Adrenal gland (tissue), 5 donors: ENCODE data around the gene TMEM72.

Source experiments
- POLR2A ChIP-seq, 2 donors: fragments of 450-650 bp; IDR thresholded peaks; one replicate each; pipeline ENCODE4 v1.6.1; 2017; ENCODE audit warnings: antibody characterized with exemption in 2 of 2, mild to moderate bottlenecking in 2 of 2, moderate library complexity in 1 of 2
- TF ChIP-seq, protein P1 (sequence below), 6 experiments: fragments of 450-650 bp in 4 of 6; fragments of 200-600 bp in 2 of 6; sonication (generic) in 1 of 6; IDR thresholded peaks; 1 replicate in 5 of 6; 2 replicates in 1 of 6; pipeline versions ENCODE4 v1.5.1 to v1.8.0; 2016 to 2021; ENCODE audit warnings: antibody characterized with exemption in 6 of 6, mild to moderate bottlenecking in 2 of 6, moderate library complexity in 1 of 6
- donor health status: DM: no; HTN: no; CAD: no.

DNA sequence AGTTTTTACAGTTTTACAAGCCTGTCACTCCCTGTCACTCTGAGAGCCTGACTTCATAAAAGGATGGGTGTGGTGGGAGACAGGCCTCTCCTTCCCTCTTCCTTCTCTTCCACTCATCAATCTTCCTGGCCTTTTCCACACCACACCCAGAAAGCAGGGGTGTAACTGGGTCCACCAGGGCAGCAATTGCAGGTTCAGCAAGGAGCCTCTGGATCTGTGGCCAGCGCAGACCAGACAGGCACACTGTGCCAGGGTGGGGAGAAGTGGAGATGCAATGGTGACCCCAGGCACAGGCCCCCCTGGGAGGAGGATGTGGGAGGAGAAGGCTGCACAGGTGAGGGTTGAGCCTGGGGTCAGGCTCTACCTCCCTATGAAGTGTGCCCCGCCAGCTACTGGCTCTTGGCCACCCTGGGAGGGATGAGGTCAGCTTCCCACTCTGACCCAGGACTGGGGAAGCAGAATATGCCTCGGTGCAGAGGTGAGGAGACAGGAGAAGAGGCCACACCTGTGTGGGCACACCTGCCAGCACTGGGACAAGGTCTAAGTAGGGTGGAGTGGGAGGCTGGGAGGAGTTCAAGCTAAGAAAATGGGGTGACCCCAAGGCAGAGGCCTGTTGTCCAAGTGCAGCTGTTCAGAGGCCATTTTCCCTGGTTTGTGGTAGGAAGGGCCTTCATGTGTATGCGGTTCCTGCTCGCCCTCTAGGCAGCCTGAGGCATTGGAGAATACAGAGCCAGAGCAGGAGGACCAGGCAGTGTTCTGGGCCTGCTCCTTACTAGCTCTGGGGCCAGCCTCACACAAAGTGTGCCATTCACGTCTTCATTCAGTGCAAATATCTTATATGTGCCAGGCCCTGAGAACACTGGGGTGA, 20.2 kb upstream of the TMEM72 start:
- TF ChIP-seq, protein P1, sequence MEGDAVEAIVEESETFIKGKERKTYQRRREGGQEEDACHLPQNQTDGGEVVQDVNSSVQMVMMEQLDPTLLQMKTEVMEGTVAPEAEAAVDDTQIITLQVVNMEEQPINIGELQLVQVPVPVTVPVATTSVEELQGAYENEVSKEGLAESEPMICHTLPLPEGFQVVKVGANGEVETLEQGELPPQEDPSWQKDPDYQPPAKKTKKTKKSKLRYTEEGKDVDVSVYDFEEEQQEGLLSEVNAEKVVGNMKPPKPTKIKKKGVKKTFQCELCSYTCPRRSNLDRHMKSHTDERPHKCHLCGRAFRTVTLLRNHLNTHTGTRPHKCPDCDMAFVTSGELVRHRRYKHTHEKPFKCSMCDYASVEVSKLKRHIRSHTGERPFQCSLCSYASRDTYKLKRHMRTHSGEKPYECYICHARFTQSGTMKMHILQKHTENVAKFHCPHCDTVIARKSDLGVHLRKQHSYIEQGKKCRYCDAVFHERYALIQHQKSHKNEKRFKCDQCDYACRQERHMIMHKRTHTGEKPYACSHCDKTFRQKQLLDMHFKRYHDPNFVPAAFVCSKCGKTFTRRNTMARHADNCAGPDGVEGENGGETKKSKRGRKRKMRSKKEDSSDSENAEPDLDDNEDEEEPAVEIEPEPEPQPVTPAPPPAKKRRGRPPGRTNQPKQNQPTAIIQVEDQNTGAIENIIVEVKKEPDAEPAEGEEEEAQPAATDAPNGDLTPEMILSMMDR (IDR thresholded peaks at IDR 0.05) = no peak
- TF ChIP-seq POLR2A (IDR thresholded peaks at IDR 0.05) = no peak
